ENCODE results near the gene ZNF268.

Gene ZNF268

GRCh38 chr12:133181238-133181959 lies at the start of gene ZNF268:
TSS of gene ZNF268 (plus strand) at chr12:133181495. CDS start at chr12:133181998, 503 bp downstream.
- peaks cover 9% of the 10 kb centered on the region for H3K4me1 ChIP-seq (ENCODE audit: control insufficient read depth, insufficient read depth, low read length)
- no peaks in the 10 kb centered on the region for H3K27me3 ChIP-seq (replicated peaks; ENCODE audit: control insufficient read depth, insufficient read depth, low read length)
- H3K9me3 ChIP-seq (ENCODE audit: control insufficient read depth, low read length): peaks cover 53% of the 10 kb centered on the region
- peak within 1 kb of the TSS; percentile 100 for H3K4me3 ChIP-seq (ENCODE audit: low read length)
- peak within 1 kb of the TSS; percentile 93 for H3K9ac ChIP-seq (ENCODE audit: low read length)
- peak; percentile 97 for DNase-seq (ENCODE audit: low read depth)
- peaks cover 34% of the 10 kb centered on the region for H3K36me3 ChIP-seq (ENCODE audit: control insufficient read depth, insufficient read depth, low read length, severe bottlenecking)

- Histone ChIP-seq H3K4me1 (ENCODE audit: control insufficient read depth, insufficient read depth, low read length) (peaks cover 7% of the 10 kb centered on the region), H3K9ac (ENCODE audit: low read length) (no peak overlapping the region), H3K9me3 (ENCODE audit: control insufficient read depth, low read length) (peaks cover 74% of the 10 kb centered on the region), H3K27me3 (replicated peaks; ENCODE audit: control insufficient read depth, insufficient read depth, low read length) (no peaks in the 10 kb centered on the region), H3K4me3 (ENCODE audit: low read length) (no peak overlapping the region), H3K36me3 (ENCODE audit: control insufficient read depth, insufficient read depth, low read length, severe bottlenecking) (peaks cover 54% of the 10 kb centered on the region)
- DNase-seq (ENCODE audit: low read depth): no peak
These were observed 45.5 kb upstream of the ZNF268 start for GRCh38 chr12:133135747-133136146.

GRCh38 chr12:133145981-133146380 lies 35.3 kb upstream of the ZNF268 start:
- no peaks in the 10 kb centered on the region for H3K27me3 ChIP-seq (replicated peaks; ENCODE audit: control insufficient read depth, insufficient read depth, low read length)
- no peak for DNase-seq (ENCODE audit: low read depth)
- H3K4me1 ChIP-seq (ENCODE audit: control insufficient read depth, insufficient read depth, low read length): no peaks in the 10 kb centered on the region
- no peak overlapping the region for H3K9ac ChIP-seq (ENCODE audit: low read length)
- peaks cover 79% of the 10 kb centered on the region for H3K36me3 ChIP-seq (ENCODE audit: control insufficient read depth, insufficient read depth, low read length, severe bottlenecking)
- peak overlapping the region; percentile 50 for H3K4me3 ChIP-seq (ENCODE audit: low read length)
- peaks cover 99% of the 10 kb centered on the region for H3K9me3 ChIP-seq (ENCODE audit: control insufficient read depth, low read length)

GRCh38 chr12:133156125-133156690 lies 25.1 kb upstream of the ZNF268 start:
- no peak overlapping the region for H3K9ac ChIP-seq (ENCODE audit: low read length)
- H3K36me3 ChIP-seq (ENCODE audit: control insufficient read depth, insufficient read depth, low read length, severe bottlenecking): peaks cover 84% of the 10 kb centered on the region
- H3K27me3 ChIP-seq (replicated peaks; ENCODE audit: control insufficient read depth, insufficient read depth, low read length): no peaks in the 10 kb centered on the region
- H3K4me1 ChIP-seq (ENCODE audit: control insufficient read depth, insufficient read depth, low read length): no peaks in the 10 kb centered on the region
- no peak for DNase-seq (ENCODE audit: low read depth)
- peaks cover 98% of the 10 kb centered on the region for H3K9me3 ChIP-seq (ENCODE audit: control insufficient read depth, low read length)
- H3K4me3 ChIP-seq (ENCODE audit: low read length): peak overlapping the region; percentile 64

GRCh38 chr12:133165776-133166175 lies 15.5 kb upstream of the ZNF268 start:
- Histone ChIP-seq H3K4me3 (ENCODE audit: low read length) (no peak overlapping the region), H3K9me3 (ENCODE audit: control insufficient read depth, low read length) (peaks cover 67% of the 10 kb centered on the region), H3K9ac (ENCODE audit: low read length) (no peak overlapping the region), H3K36me3 (ENCODE audit: control insufficient read depth, insufficient read depth, low read length, severe bottlenecking) (no peaks in the 10 kb centered on the region), H3K27me3 (replicated peaks; ENCODE audit: control insufficient read depth, insufficient read depth, low read length) (no peaks in the 10 kb centered on the region), H3K4me1 (ENCODE audit: control insufficient read depth, insufficient read depth, low read length) (no peaks in the 10 kb centered on the region)
- DNase-seq (ENCODE audit: low read depth): no peak

- Histone ChIP-seq H3K4me3 (ENCODE audit: low read length) (no peak overlapping the region), H3K9me3 (ENCODE audit: control insufficient read depth, low read length) (peaks cover 70% of the 10 kb centered on the region), H3K27me3 (replicated peaks; ENCODE audit: control insufficient read depth, insufficient read depth, low read length) (no peaks in the 10 kb centered on the region), H3K9ac (ENCODE audit: low read length) (no peak overlapping the region), H3K36me3 (ENCODE audit: control insufficient read depth, insufficient read depth, low read length, severe bottlenecking) (no peaks in the 10 kb centered on the region), H3K4me1 (ENCODE audit: control insufficient read depth, insufficient read depth, low read length) (no peaks in the 10 kb centered on the region)
- no peak for DNase-seq (ENCODE audit: low read depth)
These were observed 8.8 kb upstream of the ZNF268 start for GRCh38 chr12:133172491-133172890.

GRCh38 chr12:133174901-133175300 lies 6.4 kb upstream of the ZNF268 start:
- H3K36me3 ChIP-seq (ENCODE audit: control insufficient read depth, insufficient read depth, low read length, severe bottlenecking): no peaks in the 10 kb centered on the region
- no peaks in the 10 kb centered on the region for H3K4me1 ChIP-seq (ENCODE audit: control insufficient read depth, insufficient read depth, low read length)
- H3K4me3 ChIP-seq (ENCODE audit: low read length): no peak overlapping the region
- no peak for DNase-seq (ENCODE audit: low read depth)
- H3K27me3 ChIP-seq (replicated peaks; ENCODE audit: control insufficient read depth, insufficient read depth, low read length): no peaks in the 10 kb centered on the region
- peaks cover 62% of the 10 kb centered on the region for H3K9me3 ChIP-seq (ENCODE audit: control insufficient read depth, low read length)
- H3K9ac ChIP-seq (ENCODE audit: low read length): no peak overlapping the region

- Histone ChIP-seq H3K36me3 (ENCODE audit: control insufficient read depth, insufficient read depth, low read length, severe bottlenecking) (peaks cover 27% of the 10 kb centered on the region), H3K4me1 (ENCODE audit: control insufficient read depth, insufficient read depth, low read length) (peaks cover 9% of the 10 kb centered on the region), H3K4me3 (ENCODE audit: low read length) (peak overlapping the region; percentile 100), H3K9ac (ENCODE audit: low read length) (no peak overlapping the region), H3K27me3 (replicated peaks; ENCODE audit: control insufficient read depth, insufficient read depth, low read length) (no peaks in the 10 kb centered on the region), H3K9me3 (ENCODE audit: control insufficient read depth, low read length) (peaks cover 53% of the 10 kb centered on the region)
- DNase-seq (ENCODE audit: low read depth): no peak
These were observed 626 bp upstream of the ZNF268 start for GRCh38 chr12:133180669-133181068.

GRCh38 chr12:133190176-133190575 lies 8.9 kb downstream of the ZNF268 start:
- no peak overlapping the region for H3K9ac ChIP-seq (ENCODE audit: low read length)
- no peak for DNase-seq (ENCODE audit: low read depth)
- H3K27me3 ChIP-seq (replicated peaks; ENCODE audit: control insufficient read depth, insufficient read depth, low read length): no peaks in the 10 kb centered on the region
- peaks cover 100% of the 10 kb centered on the region for H3K9me3 ChIP-seq (ENCODE audit: control insufficient read depth, low read length)
- no peaks in the 10 kb centered on the region for H3K4me1 ChIP-seq (ENCODE audit: control insufficient read depth, insufficient read depth, low read length)
- peaks cover 100% of the 10 kb centered on the region for H3K36me3 ChIP-seq (ENCODE audit: control insufficient read depth, insufficient read depth, low read length, severe bottlenecking)
- peak overlapping the region; percentile 60 for H3K4me3 ChIP-seq (ENCODE audit: low read length)

GRCh38 chr12:133192847-133193246 lies 11.6 kb downstream of the ZNF268 start:
- no peak for DNase-seq (ENCODE audit: low read depth)
- Histone ChIP-seq H3K4me3 (ENCODE audit: low read length) (peak overlapping the region; percentile 60), H3K27me3 (replicated peaks; ENCODE audit: control insufficient read depth, insufficient read depth, low read length) (no peaks in the 10 kb centered on the region), H3K36me3 (ENCODE audit: control insufficient read depth, insufficient read depth, low read length, severe bottlenecking) (peaks cover 87% of the 10 kb centered on the region), H3K9ac (ENCODE audit: low read length) (no peak overlapping the region), H3K9me3 (ENCODE audit: control insufficient read depth, low read length) (peaks cover 87% of the 10 kb centered on the region), H3K4me1 (ENCODE audit: control insufficient read depth, insufficient read depth, low read length) (no peaks in the 10 kb centered on the region)

GRCh38 chr12:133201888-133202287 lies 20.6 kb downstream of the ZNF268 start:
- no peak for DNase-seq (ENCODE audit: low read depth)
- H3K9ac ChIP-seq (ENCODE audit: low read length): no peak overlapping the region
- peaks cover 58% of the 10 kb centered on the region for H3K36me3 ChIP-seq (ENCODE audit: control insufficient read depth, insufficient read depth, low read length, severe bottlenecking)
- H3K9me3 ChIP-seq (ENCODE audit: control insufficient read depth, low read length): peaks cover 67% of the 10 kb centered on the region
- H3K4me3 ChIP-seq (ENCODE audit: low read length): peak overlapping the region; percentile 77
- H3K4me1 ChIP-seq (ENCODE audit: control insufficient read depth, insufficient read depth, low read length): no peaks in the 10 kb centered on the region
- H3K27me3 ChIP-seq (replicated peaks; ENCODE audit: control insufficient read depth, insufficient read depth, low read length): no peaks in the 10 kb centered on the region

All from adipocyte (in vitro differentiated cells).